HG03025 (cell line): ENCODE results near the gene KRT5.
"Not testable (repeated sequence)": the region's sequence is repeated elsewhere in the genome, so short reads cannot be mapped to it uniquely, and the experiment has no call there.

ENCODE experiments used
- ATAC-seq: cut with Tn5 transposase; IDR thresholded peaks from one replicate; pipeline ENCODE4 v1.9.1; 2021; ENCODE audit warnings: mild to moderate bottlenecking, moderate library complexity; ENCODE audit not compliant: unreplicated experiment, low FRiP score

KRT5 gene

DNA sequence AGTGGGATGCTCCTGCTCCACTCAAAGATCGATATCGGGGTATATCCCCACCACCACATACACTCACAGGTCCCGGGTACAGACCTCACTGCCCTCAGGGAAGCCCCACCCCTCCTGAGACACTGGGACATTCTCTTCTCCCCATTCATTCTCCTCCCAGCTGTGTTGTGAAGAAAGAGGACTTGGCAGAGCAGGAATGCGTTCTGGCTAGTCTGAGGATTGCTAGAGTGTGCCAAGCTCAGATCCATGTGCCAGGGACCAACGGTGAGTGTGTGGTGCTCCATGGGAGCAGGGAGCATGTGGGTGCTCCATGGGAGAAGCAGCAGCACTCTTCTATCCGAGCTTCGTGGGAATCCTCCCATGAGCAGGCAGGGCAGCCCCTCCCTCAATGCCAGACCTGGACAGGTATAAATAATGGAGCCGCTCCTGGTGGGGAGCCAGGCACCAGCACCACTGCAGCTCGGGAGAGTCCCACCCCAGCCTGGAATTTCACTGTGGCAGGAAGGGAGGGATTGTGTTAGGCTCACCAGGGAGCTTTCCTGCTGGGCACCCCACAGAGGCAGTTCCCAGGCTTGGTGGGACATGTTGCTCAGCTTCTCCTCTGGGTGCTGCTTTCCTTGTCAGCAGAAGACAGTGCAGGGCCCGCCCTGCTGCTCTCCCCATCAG lies 2.3 kb upstream of the KRT5 start:
- ATAC-seq = no peak

GRCh38 chr12:52521568-52522266 lies 1.5 kb upstream of the KRT5 start:
- ATAC-seq = no peak

GRCh38 chr12:52521175-52521567 lies 977 bp upstream of the KRT5 start:
- ATAC-seq = no peak

DNA sequence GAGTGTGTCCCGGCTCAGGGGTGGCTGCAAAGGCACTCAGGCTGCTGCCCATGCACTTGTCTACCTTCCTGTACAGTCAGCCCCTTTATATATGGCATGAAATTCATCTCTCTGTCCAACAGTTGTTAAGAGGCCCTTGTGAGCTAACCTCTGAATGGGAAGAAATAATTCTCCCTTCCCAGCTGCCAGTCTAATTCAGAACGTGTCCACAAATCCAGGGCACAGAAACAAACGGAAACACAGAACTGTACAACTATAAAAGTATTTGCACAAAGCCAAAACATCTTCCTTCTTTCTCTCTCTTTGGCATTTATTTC lies 849 bp downstream of the KRT5 start:
- no peak for ATAC-seq

DNA sequence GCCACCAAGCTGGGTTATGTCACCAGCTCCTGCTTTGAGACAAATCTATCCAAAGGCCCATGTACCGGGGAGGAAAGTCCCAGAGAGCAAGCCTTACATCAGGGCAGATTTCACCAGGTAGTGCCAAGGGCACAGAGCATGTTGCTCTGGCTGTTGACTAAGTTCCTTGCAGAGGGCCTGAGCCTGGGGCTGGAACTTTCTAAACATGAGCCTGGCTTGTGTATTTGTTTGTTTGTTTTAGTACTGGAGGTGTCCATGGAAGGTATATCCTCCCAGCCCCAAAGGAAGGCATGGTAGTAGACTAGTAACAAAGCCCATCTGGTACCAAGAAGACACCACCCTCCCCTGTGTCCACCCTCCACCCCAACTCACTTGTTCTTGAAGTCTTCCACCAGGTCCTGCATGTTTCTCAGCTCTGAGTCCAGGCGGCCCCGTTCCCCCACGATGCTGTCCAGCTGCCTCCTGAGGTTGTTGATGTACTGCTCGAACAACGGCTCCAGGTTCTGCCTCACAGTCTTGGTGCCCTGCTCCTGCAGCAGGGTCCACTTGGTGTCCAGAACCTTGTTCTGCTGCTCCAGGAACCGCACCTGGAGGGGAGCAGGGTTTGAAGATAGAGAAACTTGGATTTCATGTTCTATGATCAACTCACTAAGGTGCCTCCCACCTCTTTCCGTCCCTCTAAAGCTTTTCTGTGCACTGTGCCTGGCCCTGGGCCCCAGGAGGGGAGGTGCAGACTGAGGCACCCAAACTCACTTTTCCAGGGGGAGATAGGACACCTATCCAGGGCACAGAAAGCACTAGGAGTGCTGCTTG lies 1.4 kb downstream of the KRT5 start:
- no peak for ATAC-seq

GRCh38 chr12:52517888-52518287 lies 2.3 kb downstream of the KRT5 start:
- ATAC-seq = no peak

DNA sequence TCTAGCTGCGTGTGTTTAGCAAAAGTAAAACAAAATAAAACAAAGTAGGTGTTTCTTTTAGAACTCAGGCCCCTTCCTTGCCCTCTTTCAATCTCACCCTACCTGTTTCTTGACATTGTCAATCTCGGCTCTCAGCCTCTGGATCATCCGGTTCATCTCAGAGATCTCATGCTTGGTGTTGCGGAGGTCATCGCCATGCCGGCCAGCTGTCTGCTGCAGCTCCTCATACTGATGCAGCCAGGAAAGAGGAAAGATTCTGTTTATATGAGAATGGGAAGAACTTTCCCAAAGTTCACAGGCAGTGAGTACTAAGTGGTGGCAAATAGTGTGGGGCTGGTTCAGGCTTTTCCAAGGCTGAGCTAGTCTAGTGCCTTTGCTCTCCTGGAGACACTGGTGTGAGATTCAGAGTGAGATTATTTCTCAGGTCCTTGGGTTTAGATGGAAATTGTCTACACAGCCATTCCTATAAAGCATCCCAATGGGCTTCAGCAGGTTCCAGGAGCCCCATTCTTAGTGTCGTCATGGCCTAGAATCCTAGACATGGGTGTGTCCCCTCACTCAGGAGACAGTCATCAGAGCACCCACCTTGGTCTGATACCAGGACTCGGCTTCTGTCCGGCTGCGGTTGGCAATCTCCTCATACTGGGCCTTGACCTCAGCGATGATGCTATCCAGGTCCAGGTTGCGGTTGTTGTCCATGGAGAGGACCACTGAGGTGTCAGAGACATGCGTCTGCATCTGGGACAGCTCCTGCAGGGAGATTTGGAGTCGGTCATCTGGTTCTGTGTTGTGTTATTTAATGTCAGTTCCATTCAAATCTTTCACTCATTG lies 3.0 kb downstream of the KRT5 start:
- no peak for ATAC-seq

DNA sequence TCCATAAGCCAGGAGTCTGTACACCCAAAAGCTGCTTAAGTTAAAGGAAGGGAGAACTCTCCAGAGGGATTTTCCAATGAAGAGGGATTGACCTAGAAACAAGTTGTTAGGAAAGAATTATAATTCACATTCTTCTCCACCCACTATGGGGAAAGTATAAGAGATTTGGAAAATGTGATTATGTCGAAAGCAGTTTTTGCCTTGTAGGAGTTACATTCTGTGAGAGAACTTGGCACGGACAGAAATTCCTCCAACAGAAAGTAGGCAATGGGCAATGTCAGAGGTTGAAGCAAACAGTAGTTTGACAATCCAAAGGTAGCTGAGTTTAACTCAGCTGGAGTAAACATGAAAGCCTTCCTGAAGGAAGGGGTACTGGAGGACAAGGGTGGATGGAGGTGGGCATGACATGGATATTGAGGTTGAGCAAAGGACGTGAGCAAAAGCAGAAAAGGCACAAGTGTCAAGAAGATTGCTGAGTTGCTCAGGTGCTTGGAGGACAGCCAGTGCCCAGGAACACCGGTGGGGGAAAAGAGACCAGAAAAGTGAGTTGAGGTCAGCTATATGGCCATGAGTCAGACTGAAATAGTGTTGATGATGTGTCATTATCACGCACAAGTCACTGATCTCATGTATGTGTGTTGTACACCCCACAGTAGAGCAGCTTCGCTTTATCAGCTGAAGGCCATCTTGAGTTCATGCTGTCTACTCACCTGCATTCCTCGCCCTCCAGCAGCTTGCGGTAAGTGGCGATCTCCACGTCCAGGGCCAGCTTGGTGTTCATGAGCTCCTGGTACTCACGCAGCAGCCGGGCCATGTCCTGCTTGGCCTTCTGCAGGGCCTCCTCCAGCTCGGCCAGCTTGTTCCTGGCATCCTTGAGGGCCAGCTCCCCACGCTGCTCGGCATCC lies 4.0 kb downstream of the KRT5 start:
- no peak for ATAC-seq

DNA sequence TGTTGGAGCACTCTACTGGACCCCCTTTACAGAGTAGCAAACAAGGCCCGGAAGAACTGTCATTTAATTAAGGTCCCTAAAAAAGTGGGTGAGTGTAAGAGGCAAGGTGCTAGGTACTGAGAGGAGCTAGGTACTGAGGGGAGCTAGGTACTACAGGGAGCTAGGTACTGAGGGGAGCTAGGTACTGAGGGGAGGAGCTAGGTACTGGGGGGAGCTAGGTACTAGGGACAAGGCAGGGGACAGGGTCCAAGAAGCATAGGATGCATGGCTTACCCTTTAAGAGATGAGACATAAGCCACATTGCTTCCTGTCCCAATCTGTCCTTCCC lies 4.9 kb downstream of the KRT5 start:
- no peak for ATAC-seq

- no peak for ATAC-seq
Measured at GRCh38 chr12:52514471-52515318, 5.5 kb downstream of the KRT5 start.

- ATAC-seq = no peak
Measured at GRCh38 chr12:52513736-52514135, 6.5 kb downstream of the KRT5 start.

DNA sequence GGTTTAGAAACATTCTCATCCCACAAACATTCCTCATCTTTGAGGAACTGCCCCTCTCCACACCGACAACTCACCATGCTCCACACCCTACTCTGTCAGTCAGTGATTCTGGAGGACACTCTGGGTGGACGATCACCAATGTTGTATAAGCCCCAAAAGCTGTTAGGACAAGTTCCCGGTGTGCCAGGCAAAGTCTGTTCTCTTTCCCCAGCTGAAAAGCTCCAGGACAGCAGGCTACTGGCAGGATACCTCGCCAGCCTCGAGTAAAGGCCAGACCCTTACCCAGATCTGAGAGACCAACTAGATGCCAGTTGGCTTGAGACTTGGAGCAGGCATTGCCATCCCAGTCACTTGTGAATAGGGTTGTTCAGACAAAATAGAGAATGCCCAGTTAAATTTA lies 12.0 kb downstream of the KRT5 start:
- ATAC-seq = no peak

DNA sequence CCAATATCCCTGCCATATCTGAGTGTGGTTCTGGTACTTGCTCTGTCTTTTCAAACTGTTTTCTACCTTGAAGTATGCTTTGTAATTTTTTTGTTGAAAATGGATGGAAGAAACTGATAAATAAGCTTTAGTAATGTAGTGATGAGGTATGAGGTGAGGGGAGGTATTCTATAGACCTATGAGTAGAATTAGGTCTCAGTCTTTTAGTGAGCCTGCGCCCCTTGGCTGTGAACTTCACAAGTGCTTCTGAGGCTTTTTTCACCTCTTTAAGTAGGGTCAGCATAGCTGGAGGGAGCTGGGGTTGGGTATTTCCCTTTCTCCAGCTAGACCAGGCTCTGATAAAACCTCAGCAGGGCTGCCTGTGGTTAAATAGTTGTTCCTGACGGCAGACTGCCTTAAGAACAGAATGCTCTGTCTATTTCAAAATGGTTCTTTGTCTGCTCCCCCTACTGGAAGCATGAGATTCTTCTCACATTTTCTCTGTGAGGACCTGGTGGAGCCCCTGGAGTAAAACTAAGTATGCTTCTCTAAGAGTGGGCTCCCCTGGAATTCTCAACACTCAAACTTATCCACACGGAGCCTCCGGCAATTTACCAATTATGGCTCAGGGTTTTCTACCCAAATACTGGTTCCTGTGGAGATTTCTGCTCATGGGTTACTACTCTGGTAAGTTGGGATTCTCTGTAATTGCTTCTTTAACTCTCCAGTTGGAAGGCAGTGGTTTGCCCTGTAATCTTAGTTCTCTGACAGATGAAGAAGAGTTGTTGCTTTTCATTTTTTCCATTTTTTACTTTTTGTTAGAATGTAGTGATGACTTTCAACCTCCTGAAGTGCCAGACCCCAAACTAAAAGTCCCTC lies 13.1 kb downstream of the KRT5 start:
- ATAC-seq = no peak

- ATAC-seq = no peak
Measured at GRCh38 chr12:52502877-52503276, 17.3 kb downstream of the KRT5 start.

DNA sequence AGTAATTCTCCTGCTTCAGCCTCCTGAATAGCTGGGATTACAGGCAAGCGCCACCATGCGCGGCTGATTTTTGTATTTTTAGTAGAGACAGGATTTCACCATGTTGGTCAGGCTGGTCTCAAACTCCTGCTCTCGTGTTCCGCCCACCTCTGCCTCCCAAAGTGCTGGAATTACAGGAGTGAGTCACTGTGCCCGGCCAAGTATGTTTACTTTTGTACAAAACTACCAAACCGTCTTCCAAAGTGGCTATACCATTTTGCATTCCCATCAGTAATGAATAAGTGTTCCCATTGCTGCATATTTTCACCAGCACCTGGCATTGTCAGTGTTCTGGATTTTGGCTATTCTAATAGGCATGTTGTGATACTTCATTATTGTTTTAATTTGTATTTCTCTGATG lies 18.7 kb downstream of the KRT5 start:
- no peak for ATAC-seq

- ATAC-seq = not testable (repeated sequence)
Measured at GRCh38 chr12:52500574-52500973, 19.6 kb downstream of the KRT5 start.

- no peak for ATAC-seq
Measured at GRCh38 chr12:52499806-52500560, 20.2 kb downstream of the KRT5 start.
